Cardiac fibroblast (primary cell): ENCODE results near the gene UCP1.

ENCODE experiments used
- DNase-seq, 2 donors: peaks; one replicate each; pipeline versions ENCODE4 v3.0.0 to v3.0.0-alpha.2; 2010; ENCODE audit warnings: low read depth in 2 of 2
- H3K4me3 ChIP-seq, 2 donors: replicated peaks in 1 of 2; 1 replicate in 1 of 2; 2 replicates in 1 of 2; pipeline ENCODE4 v1.5.1; 2011; ENCODE audit warnings: low read depth in 2 of 2, low read length in 2 of 2, mild to moderate bottlenecking in 2 of 2, moderate library complexity in 1 of 2
- CTCF ChIP-seq: IDR thresholded peaks from one replicate; pipeline ENCODE4 v1.5.1; 2011; ENCODE audit warnings: low read depth, mild to moderate bottlenecking, low read length, inconsistent platforms

Gene UCP1

GRCh38 chr4:140557831-140558435 lies 10.8 kb downstream of the UCP1 start:
- H3K4me3 ChIP-seq: no peak overlapping the region
- no peak for DNase-seq
- no peak for TF ChIP-seq CTCF

- H3K4me3 ChIP-seq: no peak overlapping the region
- DNase-seq: no peak
- TF ChIP-seq CTCF: no peak
These were observed 12.2 kb downstream of the UCP1 start for GRCh38 chr4:140556372-140557085.

- H3K4me3 ChIP-seq: no peak overlapping the region
- peak in 1 of 2 donors; percentile 88 for DNase-seq
- no peak for TF ChIP-seq CTCF
These were observed 34.7 kb downstream of the UCP1 start for GRCh38 chr4:140533951-140534480.

- no peak for DNase-seq
- H3K4me3 ChIP-seq: no peak overlapping the region
- TF ChIP-seq CTCF: no peak
These were observed 39.3 kb downstream of the UCP1 start for GRCh38 chr4:140529434-140529833.

- peak; percentile 98 for DNase-seq
- peak; percentile 95 for TF ChIP-seq CTCF
- peak within 1 kb of the TSS; percentile 64 to 68 for H3K4me3 ChIP-seq
These were observed 44.7 kb downstream of the UCP1 start, which contains the start of gene ELMOD2 for GRCh38 chr4:140523857-140524742. ELMOD2 (plus strand) TSS chr4:140524168; CDS start chr4:140525429, 1,261 bp downstream.

- DNase-seq: no peak
- no peak for TF ChIP-seq CTCF
These were observed 45.3 kb downstream of the UCP1 start for GRCh38 chr4:140523370-140523856.

More at GRCh38 chr4:140523370-140523856, 45.3 kb downstream of the UCP1 start:
- peak overlapping the region; percentile 28 to 29 for H3K4me3 ChIP-seq
